Transverse colon (tissue), 4 donors: ENCODE measurements around the gene ABCC1. TPM values are rescaled to one million over a fixed set of nuclear protein-coding genes. Genes with fewer than 3 reads are reported as not detected.

Experiments
- DNase-seq: peaks from one replicate; pipeline ENCODE4 v3.0.0-alpha.2; 2019
- H3K27ac ChIP-seq, 4 donors: fragments of 200-600 bp; sonication (generic); 2 replicates each; pipeline ENCODE4 v1.5.1; 2016 to 2018; ENCODE audit warnings: inconsistent platforms in 4 of 4
- H3K27me3 ChIP-seq: fragments of 200-600 bp; sonication (generic); 2 replicates; pipeline ENCODE4 v1.5.1; 2017; ENCODE audit warnings: inconsistent platforms
- H3K36me3 ChIP-seq, 4 donors: fragments of 200-600 bp; sonication (generic); 2 replicates each; pipeline ENCODE4 v1.5.1; 2017 to 2019; ENCODE audit warnings: inconsistent platforms in 4 of 4
- H3K4me1 ChIP-seq, 4 donors: fragments of 200-600 bp; sonication (generic); 2 replicates each; pipeline ENCODE4 v1.5.1; 2017 to 2020; ENCODE audit warnings: inconsistent platforms in 4 of 4
- H3K4me3 ChIP-seq, 4 donors: fragments of 200-600 bp; sonication (generic); 1 replicate in 1 of 4; 2 replicates in 3 of 4; pipeline versions ENCODE4 v1.5.1 to v1.6.1; 2017 to 2019; ENCODE audit warnings: inconsistent platforms in 4 of 4
- H3K9me3 ChIP-seq, 2 donors: fragments of 200-600 bp; sonication (generic); 2 replicates each; pipeline ENCODE4 v1.5.1; 2017 to 2019; ENCODE audit warnings: inconsistent platforms in 2 of 2
- CTCF ChIP-seq, 5 experiments: fragments of 200-600 bp in 3 of 5; fragments of 450-650 bp in 2 of 5; sonication (generic) in 3 of 5; IDR thresholded peaks; 1 replicate in 2 of 5; 2 replicates in 3 of 5; pipeline ENCODE4 v1.5.1; 2016 to 2017; ENCODE audit warnings: antibody characterized with exemption in 5 of 5, inconsistent platforms in 3 of 5, mild to moderate bottlenecking in 2 of 5, moderate library complexity in 1 of 5
- EP300 ChIP-seq: sonication (generic); formaldehyde crosslinking; IDR thresholded peaks from one replicate; pipeline ENCODE4 v1.6.1; 2017; ENCODE audit warnings: antibody characterized with exemption, low read depth
- POLR2A ChIP-seq: fragments of 450-650 bp; IDR thresholded peaks from one replicate; pipeline ENCODE4 v1.6.1; 2016; ENCODE audit warnings: antibody characterized with exemption, mild to moderate bottlenecking, moderate library complexity
- POLR2AphosphoS5 ChIP-seq, 3 donors: sonication (generic); formaldehyde crosslinking; IDR thresholded peaks; one replicate each; pipeline ENCODE4 v1.6.1; 2016; ENCODE audit warnings: antibody characterized with exemption in 3 of 3
- WGBS, 2 donors: methylation state at CpG; one replicate each; pipeline ENCODE4 v1.1.5; 2018; ENCODE audit warnings: low coverage in 1 of 2; 5-methylcytosine and 5-hydroxymethylcytosine counted together
- in situ Hi-C, 4 donors: fragments of 200-750 bp; cut with MboI; loops; one replicate each; pipeline versions ENCODE4 v1.15.0 to v1.15.1; 2017; ENCODE audit warnings: low sequenced_read_pairs in 3 of 4, low pct_ligation_motif_present in 1 of 4, low pct_unique_long_range_greater_than_20kb in 1 of 4
- intact Hi-C: fragments of 100-400 bp; cut with DNase I; formaldehyde crosslinking; loops from one replicate; pipeline ENCODE4 v1.15.1; 2023; ENCODE audit warnings: low total_unique reads
- total RNA-seq, 4 donors: library from RNA; depleted of rRNA; stranded (reverse); fragments of >200 nt; gene quantifications; one replicate each; pipeline ENCODE4 v1.1.0, GENCODE V29; 2016

ABCC1 gene
- total RNA-seq, 4 donors from 2014 or later, result 17.1 to 67.3 (median 36.9) TPM

GRCh38 chr16:16171332-16171919, 222.0 kb downstream of the ABCC1 start:
- no peak overlapping the region for H3K4me3 ChIP-seq
- H3K27me3 ChIP-seq, result no peaks in the 10 kb centered on the region
- WGBS, 2 donors, result 89 to 90% methylated on average over 2 to 4 of the region's 4 CpGs
- TF ChIP-seq POLR2AphosphoS5 (IDR thresholded peaks at IDR 0.05) (no peak), CTCF (IDR thresholded peaks at IDR 0.05) (no peak), POLR2A (no peak), EP300 (no peak)
- intact Hi-C loops (no loop called here), in situ Hi-C loops (no loop called here)
- H3K9me3 ChIP-seq, result no peaks in the 10 kb centered on the region
- no peak overlapping the region for H3K27ac ChIP-seq
- no peaks in the 10 kb centered on the region for H3K4me1 ChIP-seq
- peaks cover 0 to 14% (median 0%) of the 10 kb centered on the region in 4 donors for H3K36me3 ChIP-seq
- no peak for DNase-seq

GRCh38 chr16:16172991-16173390, 223.6 kb downstream of the ABCC1 start:
- Histone ChIP-seq H3K36me3 (peaks cover 0 to 14% (median 0%) of the 10 kb centered on the region in 4 donors), H3K27ac (no peak overlapping the region), H3K9me3 (no peaks in the 10 kb centered on the region), H3K4me3 (no peak overlapping the region), H3K4me1 (no peaks in the 10 kb centered on the region), H3K27me3 (no peaks in the 10 kb centered on the region)
- TF ChIP-seq CTCF (IDR thresholded peaks at IDR 0.05) (no peak), EP300 (no peak), POLR2A (no peak), POLR2AphosphoS5 (IDR thresholded peaks at IDR 0.05) (no peak)
- DNase-seq, result no peak
- 90% methylated on average over 4 of the region's 4 CpGs; no CpG with 5 or more reads in 1 of the 2 donors for WGBS, 2 donors
- in situ Hi-C loops, result no loop called here
- intact Hi-C loops, result no loop called here

- in situ Hi-C loops, result no loop called here
- H3K9me3 ChIP-seq, result no peaks in the 10 kb centered on the region
- no peaks in the 10 kb centered on the region for H3K27me3 ChIP-seq
- intact Hi-C loops, result no loop called here
- H3K4me1 ChIP-seq, result no peaks in the 10 kb centered on the region
- no peak overlapping the region for H3K27ac ChIP-seq
- peaks cover 0 to 14% (median 0%) of the 10 kb centered on the region in 4 donors for H3K36me3 ChIP-seq
- TF ChIP-seq POLR2A (no peak), CTCF (IDR thresholded peaks at IDR 0.05) (no peak), EP300 (no peak), POLR2AphosphoS5 (IDR thresholded peaks at IDR 0.05) (peak in 2 of 3 donors; percentile 15 to 80)
- 67% methylated on average over 5 of the region's 5 CpGs; no CpG with 5 or more reads in 1 of the 2 donors for WGBS, 2 donors
- peak; percentile 25 for DNase-seq
- H3K4me3 ChIP-seq, result no peak overlapping the region
These were observed 225.9 kb downstream of the ABCC1 start for GRCh38 chr16:16175296-16175695.

- intact Hi-C loops (no loop called here), in situ Hi-C loops (no loop called here)
- no peak for TF ChIP-seq EP300
- no peak for TF ChIP-seq POLR2AphosphoS5 (IDR thresholded peaks at IDR 0.05)
- no peaks in the 10 kb centered on the region for H3K9me3 ChIP-seq
- DNase-seq, result no peak
- H3K36me3 ChIP-seq, result peaks cover 0 to 10% (median 0%) of the 10 kb centered on the region in 4 donors
- H3K4me1 ChIP-seq, result no peaks in the 10 kb centered on the region
- no peak overlapping the region for H3K4me3 ChIP-seq
- no peak overlapping the region for H3K27ac ChIP-seq
- no peaks in the 10 kb centered on the region for H3K27me3 ChIP-seq
These were observed 226.9 kb downstream of the ABCC1 start for GRCh38 chr16:16176328-16176727.
